GM12872 (cell line): Measurements from ENCODE around the gene OR5V1.

ENCODE experiments used
- CTCF ChIP-seq: IDR thresholded peaks from 3 replicates; pipeline ENCODE4 v1.5.1; 2011; ENCODE audit warnings: low read depth, mild to moderate bottlenecking, low read length, moderate library complexity; ENCODE audit not compliant: insufficient read depth

OR5V1 gene

GRCh38 chr6:29368765-29369164 is at the start of gene OR5V1:
Gene OR5V1, minus strand, starts transcription at chr6:29368865. Its CDS starts 12,670 bp downstream, at chr6:29356195.
- no peak for TF ChIP-seq CTCF

GRCh38 chr6:29414588-29414987 is 45.9 kb upstream of the OR5V1 start, which contains the start of gene OR12D1:
Gene OR12D1, plus strand, starts transcription at chr6:29414928.
- no peak for TF ChIP-seq CTCF

- no peak for TF ChIP-seq CTCF
These were observed 35.1 kb upstream of the OR5V1 start for GRCh38 chr6:29403801-29404200.

- no peak for TF ChIP-seq CTCF
These were observed 30.9 kb upstream of the OR5V1 start for GRCh38 chr6:29399525-29399924.

GRCh38 chr6:29395331-29395730 is 26.7 kb upstream of the OR5V1 start, which contains the start of gene OR12D2:
Gene OR12D2, plus strand, starts transcription at chr6:29395631. Its CDS starts 1,069 bp downstream, at chr6:29396700.
- TF ChIP-seq CTCF = no peak

DNA sequence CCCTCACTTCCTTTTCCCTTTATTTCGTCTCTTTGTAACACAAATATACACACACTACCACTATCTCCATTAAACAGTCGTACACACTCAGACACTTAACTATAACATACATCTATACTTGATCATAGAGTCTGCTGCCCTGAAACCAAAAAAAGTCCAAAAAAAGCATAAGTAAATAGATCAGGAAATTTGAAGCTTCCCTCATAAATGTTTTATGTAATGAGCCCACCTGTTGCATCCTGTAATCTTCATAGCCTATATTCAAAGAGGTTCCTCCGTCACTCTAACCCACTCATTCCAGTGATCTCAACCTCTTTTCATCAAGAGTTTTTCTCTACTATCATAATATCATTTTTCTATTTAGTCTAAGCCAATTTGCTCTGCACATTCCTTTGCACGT is 19.9 kb upstream of the OR5V1 start:
- no peak for TF ChIP-seq CTCF

GRCh38 chr6:29376003-29376402 is 7.3 kb upstream of the OR5V1 start:
- no peak for TF ChIP-seq CTCF
